Astrocyte (in vitro differentiated cells and primary cell): ENCODE measurements around the gene GJC1. TPM values are rescaled to one million over a fixed set of nuclear protein-coding genes. Genes with fewer than 3 reads are reported as not detected.

Experiments used
- DNase-seq: peaks from one replicate; pipeline ENCODE4 v3.0.0-alpha.2; 2010; ENCODE audit warnings: low read depth
- FAIRE-seq: peaks from 2 replicates; lab custom pipeline; 2011; peaks lifted over from hg19 to GRCh38; lab: Jason Lieb, UNC
- H2AFZ ChIP-seq: 2 replicates; pipeline ENCODE4 v1.6.0; 2012; ENCODE audit warnings: low read depth, low read length, inconsistent platforms
- H3K27ac ChIP-seq: 2 replicates; pipeline ENCODE4 v1.5.1; 2011; ENCODE audit warnings: low read depth, low read length, inconsistent platforms
- H3K27me3 ChIP-seq: 2 replicates; pipeline ENCODE4 v1.6.0; 2011; ENCODE audit warnings: low read length, inconsistent platforms; ENCODE audit not compliant: insufficient read depth
- H3K36me3 ChIP-seq: 2 replicates; pipeline ENCODE4 v1.5.1; 2011; ENCODE audit warnings: low read length, inconsistent platforms; ENCODE audit not compliant: insufficient read depth
- H3K4me1 ChIP-seq: 2 replicates; pipeline ENCODE4 v1.5.1; 2011; ENCODE audit warnings: low read length, inconsistent platforms; ENCODE audit not compliant: insufficient read depth
- H3K4me2 ChIP-seq: 2 replicates; pipeline ENCODE4 v1.6.0; 2012; ENCODE audit warnings: low read length, inconsistent platforms
- H3K4me3 ChIP-seq: 2 replicates; pipeline ENCODE4 v1.5.1; 2011; ENCODE audit warnings: low read depth, mild to moderate bottlenecking, low read length, inconsistent platforms; ENCODE audit not compliant: insufficient read depth
- H3K79me2 ChIP-seq: 2 replicates; pipeline ENCODE4 v1.6.0; 2012; ENCODE audit warnings: mild to moderate bottlenecking, low read length, inconsistent platforms; ENCODE audit not compliant: insufficient read depth
- H3K9ac ChIP-seq: 2 replicates; pipeline ENCODE4 v1.6.0; 2012; ENCODE audit warnings: mild to moderate bottlenecking, low read length, inconsistent platforms
- H3K9me3 ChIP-seq: 2 replicates; pipeline ENCODE4 v1.5.1; 2012; ENCODE audit warnings: low read depth, mild to moderate bottlenecking, low read length, inconsistent platforms; ENCODE audit not compliant: insufficient read depth
- H4K20me1 ChIP-seq: 2 replicates; pipeline ENCODE4 v1.6.0; 2012; ENCODE audit warnings: low read length, inconsistent platforms; ENCODE audit not compliant: insufficient read depth
- H3K27ac Mint-ChIP-seq: one replicate; pipeline ENCODE4 v1.8.0; 2021; ENCODE audit warnings: mild to moderate bottlenecking, mixed read lengths; ENCODE audit not compliant: unreplicated experiment
- H3K27me3 Mint-ChIP-seq: one replicate; pipeline ENCODE4 v1.8.0; 2021; ENCODE audit warnings: low read depth, mixed read lengths; ENCODE audit not compliant: unreplicated experiment
- H3K36me3 Mint-ChIP-seq: one replicate; pipeline ENCODE4 v1.8.0; 2021; ENCODE audit warnings: low read depth, mixed read lengths; ENCODE audit not compliant: unreplicated experiment
- H3K4me1 Mint-ChIP-seq: one replicate; pipeline ENCODE4 v1.8.0; 2021; ENCODE audit warnings: low read depth, mixed read lengths; ENCODE audit not compliant: unreplicated experiment
- H3K4me3 Mint-ChIP-seq: one replicate; pipeline ENCODE4 v1.8.0; 2021; ENCODE audit warnings: mild to moderate bottlenecking, moderate library complexity, mixed read lengths; ENCODE audit not compliant: unreplicated experiment
- H3K9me3 Mint-ChIP-seq: one replicate; pipeline ENCODE4 v1.8.0; 2021; ENCODE audit warnings: mild to moderate bottlenecking, mixed read lengths; ENCODE audit not compliant: unreplicated experiment
- EZH2 ChIP-seq: IDR thresholded peaks from 2 replicates; pipeline ENCODE4 v1.6.1; 2012; ENCODE audit warnings: mild to moderate bottlenecking, low read length, inconsistent platforms; ENCODE audit not compliant: insufficient read depth
- total RNA-seq: library from RNA; stranded (reverse); gene quantifications from 2 replicates; pipeline ENCODE4 v1.2.1, GENCODE V29; 2021
- TF ChIP-seq, protein P1 (sequence below): IDR thresholded peaks from 2 replicates; pipeline ENCODE4 v1.5.1; 2011; ENCODE audit warnings: low read depth, mild to moderate bottlenecking, inconsistent platforms, low read length, moderate library complexity; ENCODE audit not compliant: insufficient read depth

GJC1 gene
- total RNA-seq, 1 donor from 2014 or later: 38.4 TPM

DNA sequence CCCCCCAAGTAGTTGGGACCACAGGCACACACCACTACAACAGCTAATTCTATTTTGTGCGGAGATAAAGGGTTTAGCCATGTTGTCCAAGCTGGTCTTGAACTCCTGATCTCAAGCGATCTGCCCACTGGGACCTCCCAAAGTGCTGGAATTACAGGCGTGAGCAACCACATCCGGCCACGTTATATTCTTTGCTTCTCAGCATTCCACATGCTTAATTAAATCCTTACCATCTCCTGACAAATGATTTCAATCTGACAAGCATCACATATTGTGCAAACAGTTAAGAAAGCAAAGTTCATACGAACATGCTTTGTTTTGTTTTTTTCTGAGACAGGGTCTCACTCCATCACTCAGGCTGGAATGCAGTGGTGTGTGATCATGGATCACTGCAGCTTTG lies 35.8 kb upstream of the GJC1 start:
- DNase-seq (no peak), FAIRE-seq (no peak)
- H3K79me2 ChIP-seq: no peaks in the 10 kb centered on the region
- H3K4me1 ChIP-seq: no peaks in the 10 kb centered on the region
- peaks cover 6% of the 10 kb centered on the region for H4K20me1 ChIP-seq
- H3K4me3 ChIP-seq: no peak overlapping the region
- no peaks in the 10 kb centered on the region for H3K4me1 Mint-ChIP-seq
- no peak overlapping the region for H3K27ac ChIP-seq
- H3K36me3 Mint-ChIP-seq: peaks cover 16% of the 10 kb centered on the region
- H3K4me2 ChIP-seq: no peak overlapping the region
- H3K4me3 Mint-ChIP-seq: no peak overlapping the region
- H3K27ac Mint-ChIP-seq: no peak overlapping the region
- no peak overlapping the region for H2AFZ ChIP-seq
- no peaks in the 10 kb centered on the region for H3K27me3 ChIP-seq
- H3K9ac ChIP-seq: no peak overlapping the region
- TF ChIP-seq EZH2: no peak
- TF ChIP-seq, protein P1, sequence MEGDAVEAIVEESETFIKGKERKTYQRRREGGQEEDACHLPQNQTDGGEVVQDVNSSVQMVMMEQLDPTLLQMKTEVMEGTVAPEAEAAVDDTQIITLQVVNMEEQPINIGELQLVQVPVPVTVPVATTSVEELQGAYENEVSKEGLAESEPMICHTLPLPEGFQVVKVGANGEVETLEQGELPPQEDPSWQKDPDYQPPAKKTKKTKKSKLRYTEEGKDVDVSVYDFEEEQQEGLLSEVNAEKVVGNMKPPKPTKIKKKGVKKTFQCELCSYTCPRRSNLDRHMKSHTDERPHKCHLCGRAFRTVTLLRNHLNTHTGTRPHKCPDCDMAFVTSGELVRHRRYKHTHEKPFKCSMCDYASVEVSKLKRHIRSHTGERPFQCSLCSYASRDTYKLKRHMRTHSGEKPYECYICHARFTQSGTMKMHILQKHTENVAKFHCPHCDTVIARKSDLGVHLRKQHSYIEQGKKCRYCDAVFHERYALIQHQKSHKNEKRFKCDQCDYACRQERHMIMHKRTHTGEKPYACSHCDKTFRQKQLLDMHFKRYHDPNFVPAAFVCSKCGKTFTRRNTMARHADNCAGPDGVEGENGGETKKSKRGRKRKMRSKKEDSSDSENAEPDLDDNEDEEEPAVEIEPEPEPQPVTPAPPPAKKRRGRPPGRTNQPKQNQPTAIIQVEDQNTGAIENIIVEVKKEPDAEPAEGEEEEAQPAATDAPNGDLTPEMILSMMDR: no peak
- no peaks in the 10 kb centered on the region for H3K9me3 Mint-ChIP-seq
- H3K36me3 ChIP-seq: peaks cover 55% of the 10 kb centered on the region
- no peaks in the 10 kb centered on the region for H3K9me3 ChIP-seq
- H3K27me3 Mint-ChIP-seq: no peaks in the 10 kb centered on the region

DNA sequence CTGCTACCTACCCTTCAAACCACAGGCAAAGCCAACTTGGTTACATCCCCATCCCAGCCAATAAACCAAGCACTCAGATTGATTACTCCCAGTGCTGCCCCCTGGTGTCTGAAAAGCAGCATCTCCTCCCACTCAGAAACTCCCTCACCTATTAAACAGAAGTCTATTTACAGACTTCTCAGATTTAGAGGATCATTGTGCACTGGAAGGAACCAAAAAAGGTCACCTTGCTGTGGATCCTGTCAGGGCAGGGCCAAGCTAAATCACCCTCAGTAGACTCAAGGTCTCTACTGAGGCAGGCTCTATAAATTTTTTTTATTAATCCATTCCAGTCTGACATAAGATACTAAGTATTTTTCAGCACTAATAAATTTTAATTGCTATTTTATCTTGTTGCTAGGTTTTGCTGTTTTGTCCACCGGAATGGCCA lies 35.2 kb upstream of the GJC1 start:
- H2AFZ ChIP-seq: no peak overlapping the region
- peaks cover 56% of the 10 kb centered on the region for H3K36me3 ChIP-seq
- DNase-seq (peak; percentile 34), FAIRE-seq (no peak)
- TF ChIP-seq EZH2: no peak
- TF ChIP-seq, protein P1: peak; percentile 92
- H3K4me1 Mint-ChIP-seq: no peaks in the 10 kb centered on the region
- H3K9me3 ChIP-seq: no peaks in the 10 kb centered on the region
- no peak overlapping the region for H3K4me2 ChIP-seq
- H4K20me1 ChIP-seq: peaks cover 6% of the 10 kb centered on the region
- H3K4me1 ChIP-seq: no peaks in the 10 kb centered on the region
- H3K27ac Mint-ChIP-seq: no peak overlapping the region
- H3K36me3 Mint-ChIP-seq: peaks cover 19% of the 10 kb centered on the region
- no peak overlapping the region for H3K27ac ChIP-seq
- H3K9ac ChIP-seq: no peak overlapping the region
- no peak overlapping the region for H3K4me3 Mint-ChIP-seq
- no peaks in the 10 kb centered on the region for H3K79me2 ChIP-seq
- H3K4me3 ChIP-seq: no peak overlapping the region
- no peaks in the 10 kb centered on the region for H3K27me3 ChIP-seq
- H3K9me3 Mint-ChIP-seq: no peaks in the 10 kb centered on the region
- H3K27me3 Mint-ChIP-seq: no peaks in the 10 kb centered on the region

DNA sequence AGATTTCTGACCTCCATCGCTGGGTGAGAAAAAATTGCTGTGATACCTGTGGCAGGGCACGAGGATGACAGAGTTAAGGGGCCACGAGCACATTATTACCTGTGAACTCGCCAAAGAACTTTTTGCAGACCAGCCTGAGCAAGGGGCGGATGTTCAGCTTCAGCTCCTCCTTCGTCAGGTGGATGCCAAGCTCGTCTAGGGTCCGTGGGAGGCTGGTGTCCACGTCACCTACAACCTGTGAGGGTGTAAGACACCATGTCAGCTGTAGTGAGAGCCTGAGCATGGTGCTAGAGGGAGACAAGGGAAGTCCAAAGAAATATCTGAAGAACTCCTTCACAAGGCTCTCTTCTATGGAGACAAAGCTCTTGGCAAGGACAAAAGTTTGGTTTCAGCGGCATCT lies 34.7 kb upstream of the GJC1 start:
- Mint-ChIP-seq H3K36me3 (peaks cover 19% of the 10 kb centered on the region), H3K4me3 (no peak overlapping the region), H3K27me3 (no peaks in the 10 kb centered on the region), H3K4me1 (no peaks in the 10 kb centered on the region), H3K9me3 (no peaks in the 10 kb centered on the region), H3K27ac (no peak overlapping the region)
- FAIRE-seq (no peak), DNase-seq (no peak)
- no peak overlapping the region for H3K27ac ChIP-seq
- H3K79me2 ChIP-seq: no peaks in the 10 kb centered on the region
- no peaks in the 10 kb centered on the region for H3K9me3 ChIP-seq
- peaks cover 56% of the 10 kb centered on the region for H3K36me3 ChIP-seq
- H4K20me1 ChIP-seq: peaks cover 6% of the 10 kb centered on the region
- no peak overlapping the region for H3K9ac ChIP-seq
- H3K27me3 ChIP-seq: no peaks in the 10 kb centered on the region
- no peak overlapping the region for H3K4me3 ChIP-seq
- TF ChIP-seq, protein P1: no peak
- no peak for TF ChIP-seq EZH2
- no peak overlapping the region for H3K4me2 ChIP-seq
- no peak overlapping the region for H2AFZ ChIP-seq
- H3K4me1 ChIP-seq: no peaks in the 10 kb centered on the region
